HFF-Myc (cell line): ENCODE results near the gene NUPR2.
"Not testable (repeated sequence)": the region's sequence is repeated elsewhere in the genome, so short reads cannot be mapped to it uniquely, and the experiment has no call there.

ENCODE experiments used
- DNase-seq: peaks from one replicate; pipeline ENCODE4 v3.0.0-alpha.2; 2011; ENCODE audit warnings: low read depth; ENCODE audit errors: extremely low read depth
- H3K4me3 ChIP-seq: replicated peaks from 2 replicates; pipeline ENCODE4 v1.5.1; 2011; ENCODE audit warnings: low read depth, mild to moderate bottlenecking, control low read depth, low read length
- TF ChIP-seq, protein P1 (sequence below): IDR thresholded peaks from 2 replicates; pipeline ENCODE4 v1.5.1; 2012; ENCODE audit warnings: mild to moderate bottlenecking, low read depth, low read length, control low read depth; ENCODE audit errors: missing control alignments

NUPR2 gene

DNA sequence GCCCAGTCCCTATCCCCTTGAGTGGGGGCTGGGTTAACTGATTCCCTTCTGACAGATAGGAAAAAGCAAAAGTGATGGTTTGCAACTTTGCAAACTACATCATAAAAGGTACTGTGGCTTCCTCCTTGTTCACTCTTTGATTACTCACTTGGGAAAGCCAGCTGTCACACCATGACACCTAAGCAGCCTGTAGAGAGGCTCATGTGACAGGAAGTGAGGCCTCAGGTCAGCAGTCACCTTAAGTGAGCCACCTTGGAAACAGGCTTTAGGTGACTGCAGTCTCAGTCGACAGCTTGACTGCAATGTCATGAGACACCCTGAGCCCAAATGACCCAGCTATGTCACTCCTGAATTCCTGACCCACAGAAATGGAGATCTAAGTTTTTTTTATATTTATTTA, 5.6 kb downstream of the NUPR2 start:
- DNase-seq = no peak
- H3K4me3 ChIP-seq = no peak overlapping the region
- TF ChIP-seq, protein P1, sequence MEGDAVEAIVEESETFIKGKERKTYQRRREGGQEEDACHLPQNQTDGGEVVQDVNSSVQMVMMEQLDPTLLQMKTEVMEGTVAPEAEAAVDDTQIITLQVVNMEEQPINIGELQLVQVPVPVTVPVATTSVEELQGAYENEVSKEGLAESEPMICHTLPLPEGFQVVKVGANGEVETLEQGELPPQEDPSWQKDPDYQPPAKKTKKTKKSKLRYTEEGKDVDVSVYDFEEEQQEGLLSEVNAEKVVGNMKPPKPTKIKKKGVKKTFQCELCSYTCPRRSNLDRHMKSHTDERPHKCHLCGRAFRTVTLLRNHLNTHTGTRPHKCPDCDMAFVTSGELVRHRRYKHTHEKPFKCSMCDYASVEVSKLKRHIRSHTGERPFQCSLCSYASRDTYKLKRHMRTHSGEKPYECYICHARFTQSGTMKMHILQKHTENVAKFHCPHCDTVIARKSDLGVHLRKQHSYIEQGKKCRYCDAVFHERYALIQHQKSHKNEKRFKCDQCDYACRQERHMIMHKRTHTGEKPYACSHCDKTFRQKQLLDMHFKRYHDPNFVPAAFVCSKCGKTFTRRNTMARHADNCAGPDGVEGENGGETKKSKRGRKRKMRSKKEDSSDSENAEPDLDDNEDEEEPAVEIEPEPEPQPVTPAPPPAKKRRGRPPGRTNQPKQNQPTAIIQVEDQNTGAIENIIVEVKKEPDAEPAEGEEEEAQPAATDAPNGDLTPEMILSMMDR = no peak

DNA sequence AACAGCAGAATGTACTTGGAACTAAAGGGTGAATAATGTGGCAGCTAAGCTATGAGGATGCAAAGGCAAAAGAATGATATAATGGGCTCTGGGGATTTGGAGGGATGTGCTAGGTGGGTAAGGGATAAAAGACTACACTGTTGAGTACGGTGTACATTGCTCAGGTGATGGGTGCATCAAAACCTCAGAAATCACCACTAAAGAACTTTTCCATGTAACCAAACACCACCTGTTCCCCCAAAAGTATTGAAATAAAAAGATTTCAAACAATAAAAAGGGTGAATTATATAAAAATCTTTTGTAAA, 8.3 kb downstream of the NUPR2 start:
- no peak overlapping the region for H3K4me3 ChIP-seq
- no peak for DNase-seq
- TF ChIP-seq, protein P1 = no peak

DNA sequence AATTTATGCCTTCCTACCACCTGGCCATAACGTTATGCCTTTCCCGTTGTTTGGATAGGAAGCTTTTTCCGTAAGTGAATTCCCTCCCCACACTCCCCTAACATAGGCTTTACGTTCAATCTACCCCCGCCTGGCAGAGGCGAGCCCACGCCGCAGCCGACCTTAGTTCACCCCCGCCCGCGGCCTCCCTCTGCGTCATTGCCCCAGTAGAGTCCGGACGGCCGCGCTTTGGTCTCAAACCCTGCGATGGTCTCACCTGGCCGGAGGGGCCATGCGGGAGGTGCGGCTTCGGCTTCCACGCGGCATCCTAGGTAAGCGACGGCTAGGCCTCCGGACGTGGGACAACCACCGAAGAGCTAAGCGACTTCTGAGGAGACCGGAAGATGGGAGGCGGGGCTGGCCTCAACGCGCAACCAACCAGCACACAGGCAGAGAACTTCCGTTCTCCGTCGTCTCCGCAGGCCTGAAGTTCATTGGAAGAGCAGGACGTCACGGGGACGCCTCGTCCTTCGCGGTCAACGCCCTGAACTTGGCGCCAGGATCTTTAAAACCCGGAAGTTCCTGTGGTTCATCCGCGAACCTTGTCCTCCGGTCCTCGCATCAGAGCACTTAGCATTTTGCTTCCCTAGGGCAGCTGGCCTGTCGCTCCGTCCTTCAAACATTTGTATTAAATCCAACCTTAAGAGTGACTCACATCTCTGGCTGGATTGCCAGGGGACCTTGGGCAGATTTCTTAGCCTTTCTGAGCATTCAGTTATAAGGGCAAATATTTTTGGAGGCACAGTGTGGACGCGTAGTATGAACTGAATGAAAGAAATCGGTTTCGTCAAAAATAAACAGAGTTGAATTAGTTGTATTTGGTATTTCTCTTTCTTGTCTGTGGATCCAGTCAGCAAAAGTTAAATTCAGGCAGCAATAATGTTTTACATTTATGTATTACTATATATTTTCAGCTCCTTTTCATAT, 9.8 kb downstream of the NUPR2 start, which contains the start of gene CHCHD2:
CHCHD2 (minus strand) TSS at position 369 of the 966 bp plus-strand sequence; CDS start at position 306, 63 bp downstream.
- peak; percentile 97 for DNase-seq
- H3K4me3 ChIP-seq = peak within 1 kb of the TSS; percentile 87
- TF ChIP-seq, protein P1 = no peak

DNA sequence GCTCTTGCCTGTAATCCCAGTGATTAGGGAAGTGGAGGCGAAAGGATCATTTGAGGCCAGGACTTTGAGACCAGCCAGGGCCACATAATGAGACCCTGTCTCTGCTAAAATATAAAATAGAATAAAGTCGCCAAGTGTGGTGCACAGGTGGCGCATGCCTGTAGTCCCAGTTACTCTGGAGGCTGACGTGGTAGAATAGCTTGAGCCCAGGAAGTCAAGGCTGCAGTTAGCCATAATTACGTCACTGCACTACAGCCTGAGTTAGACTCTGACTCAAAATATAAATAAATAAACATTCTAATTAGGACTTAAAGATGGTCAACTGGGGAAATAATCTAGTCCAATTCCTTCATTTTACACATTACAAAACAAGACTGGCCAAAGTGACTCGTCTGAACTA, 10.7 kb downstream of the NUPR2 start:
- TF ChIP-seq, protein P1 = no peak
- DNase-seq = peak; percentile 37
- H3K4me3 ChIP-seq = peak overlapping the region; percentile 87

DNA sequence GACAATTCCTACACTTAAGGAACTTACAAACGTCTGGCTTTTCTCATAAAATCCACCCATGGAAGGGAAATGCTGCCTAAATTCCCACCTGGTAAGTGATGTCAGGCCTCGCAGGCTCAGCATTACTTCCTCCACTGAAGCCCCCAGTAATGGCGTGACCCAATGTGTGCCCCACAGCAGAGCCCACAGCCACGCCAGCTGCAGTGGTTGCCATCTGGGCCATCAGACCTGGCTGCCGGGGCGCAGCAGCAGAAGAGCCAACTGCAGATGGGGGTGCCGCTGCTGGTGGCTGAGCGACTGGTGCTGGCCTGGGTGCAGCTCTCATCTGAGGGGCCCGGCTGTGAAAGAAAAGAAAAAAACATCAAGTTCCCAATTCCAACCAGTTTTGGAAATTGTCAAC, 12.1 kb downstream of the NUPR2 start:
- H3K4me3 ChIP-seq = not testable (repeated sequence)

DNA sequence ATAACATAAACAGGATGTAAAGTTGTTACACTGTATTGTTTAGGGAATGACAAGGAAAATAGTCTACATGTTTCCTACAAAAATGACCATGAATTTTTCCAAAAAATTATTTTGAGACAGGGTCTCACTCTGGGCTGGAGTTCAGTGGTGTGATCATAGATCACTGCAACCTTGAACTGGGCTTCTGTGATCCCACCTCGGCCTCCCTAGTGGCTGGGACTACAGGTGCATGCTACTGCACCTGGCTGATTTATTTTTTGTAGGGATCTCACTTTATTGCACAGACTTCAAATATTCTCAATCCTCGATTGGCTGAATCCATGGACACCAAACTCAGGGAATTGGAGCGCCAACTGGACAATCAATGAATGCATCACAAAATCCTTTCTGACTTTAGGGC, 16.6 kb downstream of the NUPR2 start:
- TF ChIP-seq, protein P1 = no peak
- H3K4me3 ChIP-seq = no peak overlapping the region
- no peak for DNase-seq

More for the DNA sequence above, 12.1 kb downstream of the NUPR2 start:
- DNase-seq = not testable (repeated sequence)

DNA sequence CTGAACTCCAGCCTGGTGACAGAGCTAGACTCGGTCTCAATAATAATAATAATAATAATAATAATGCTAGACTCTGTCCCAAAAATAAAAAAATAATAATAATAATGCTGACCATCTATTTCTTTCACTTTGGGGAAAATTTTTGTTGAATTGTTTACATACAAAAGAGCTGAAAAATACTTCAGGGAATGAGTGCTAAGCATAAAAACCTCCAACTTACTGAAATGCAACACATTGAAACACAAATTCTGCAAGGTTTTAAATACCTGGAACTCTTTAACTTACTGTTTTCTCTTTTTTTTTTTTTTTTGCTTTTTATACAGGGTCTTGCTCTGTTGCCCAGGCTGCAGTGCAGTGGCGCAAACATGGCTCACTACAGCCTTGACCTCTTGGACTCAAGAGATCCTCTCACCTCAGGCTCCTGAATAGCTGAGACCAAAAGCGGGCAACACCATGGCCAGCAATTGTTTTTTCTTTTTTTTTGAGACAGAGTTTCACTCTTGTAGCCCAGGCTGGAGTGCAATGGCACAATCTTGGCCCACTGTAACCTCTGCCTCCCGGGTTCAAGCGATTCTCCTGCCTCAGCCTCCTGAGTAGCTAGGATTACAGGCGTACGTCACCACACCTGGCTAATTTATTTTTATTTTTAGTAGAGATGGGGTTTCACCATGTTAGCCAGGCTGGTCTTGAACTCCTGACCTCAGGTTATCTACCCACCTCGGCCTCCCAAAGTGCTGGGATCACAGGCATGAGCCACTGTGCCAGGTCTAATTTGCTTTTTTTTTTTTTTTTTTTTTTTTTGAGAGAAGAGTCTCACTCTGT, 17.8 kb downstream of the NUPR2 start:
- not testable (repeated sequence) for DNase-seq, H3K4me3 ChIP-seq
